HCT116 (cell line): ENCODE data around the gene FGGY. TPM values are rescaled to one million over a fixed set of nuclear protein-coding genes. Genes with fewer than 3 reads are reported as not detected.

Experiments used
- ATAC-seq: fragments of 200-7000 bp; cut with Tn5 transposase; 2 replicates; pipeline ENCODE4 v1.9.1; 2020; ENCODE audit warnings: mild to moderate bottlenecking, moderate library complexity
- BruUV-seq: library from RNA; stranded (reverse); fragments of 400-500 nt; replicated peaks from 2 replicates; lab custom pipeline; 2021; lab: Mats Ljungman, UMichigan
- CTCF ChIA-PET: fragments of 300-600 bp; sonication (Branson Sonifier 250); formaldehyde crosslinking; loops from one replicate; lab custom pipeline; 2021; ENCODE audit warnings: antibody characterized with exemption; lab: Charles Lee
- POLR2A ChIA-PET: fragments of 300-600, 350-600 bp; sonication (Branson Sonifier 250); formaldehyde crosslinking; loops from one replicate; lab custom pipeline; 2021; ENCODE audit warnings: antibody characterized with exemption; lab: Charles Lee
- RAD21 ChIA-PET, 2 experiments: fragments of 300-600 bp; sonication (Branson Sonifier 250); formaldehyde crosslinking; loops; one replicate each; lab custom pipeline; 2023; ENCODE audit warnings: low total read pairs in 2 of 2; ENCODE audit not compliant: uncharacterized antibody in 2 of 2, unreplicated experiment in 2 of 2, low non-redundant PET in 1 of 2; lab: Charles Lee
- DNase-seq: peaks from one replicate; pipeline ENCODE4 v3.0.0-alpha.2; 2010; ENCODE audit warnings: low read depth, low spot score
- H2AFZ ChIP-seq: fragments of 200-600 bp; shearing (Covaris generic), sonication (generic); 2 replicates; pipeline ENCODE4 v1.6.1; 2017; ENCODE audit warnings: low read depth, mixed run types, mixed read lengths, antibody characterized with exemption, low read length; ENCODE audit not compliant: poor library complexity, severe bottlenecking
- H3K27ac ChIP-seq: 2 replicates; pipeline ENCODE4 v1.5.1; 2012; ENCODE audit warnings: low read depth, low read length
- H3K27me3 ChIP-seq: fragments of 200-600 bp; sonication (generic); 2 replicates; pipeline ENCODE4 v1.6.1; 2016; ENCODE audit warnings: mixed run types, low read length, mixed read lengths; ENCODE audit not compliant: insufficient read depth
- H3K36me3 ChIP-seq, 2 experiments: fragments of 200-500 bp in 1 of 2; fragments of 200-600 bp in 1 of 2; sonication (Bioruptor generic) in 1 of 2; sonication (generic) in 1 of 2; 2 replicates each; pipeline versions ENCODE4 v1.5.1 to v1.6.1; 2014 to 2016; ENCODE audit warnings: low read length in 2 of 2, inconsistent platforms in 1 of 2, mixed read lengths in 1 of 2, mixed run types in 1 of 2; ENCODE audit not compliant: insufficient read depth in 2 of 2, control insufficient read depth in 1 of 2
- H3K4me1 ChIP-seq, 2 experiments: fragments of 200-600 bp in 1 of 2; sonication (generic) in 1 of 2; 2 replicates each; pipeline versions ENCODE4 v1.5.1 to v1.6.1; 2012 to 2017; ENCODE audit warnings: low read length in 2 of 2, inconsistent platforms in 1 of 2, mild to moderate bottlenecking in 1 of 2, mixed read lengths in 1 of 2, mixed run types in 1 of 2, moderate library complexity in 1 of 2; ENCODE audit not compliant: insufficient read depth in 2 of 2, control insufficient read depth in 1 of 2
- H3K4me2 ChIP-seq: fragments of 200-600 bp; sonication (generic); 2 replicates; pipeline ENCODE4 v1.6.1; 2017; ENCODE audit warnings: mixed run types, low read length, mixed read lengths
- H3K4me3 ChIP-seq, 2 experiments: fragments of 200-600 bp in 1 of 2; sonication (generic) in 1 of 2; replicated peaks in 1 of 2; 2 replicates each; pipeline ENCODE4 v1.5.1; 2011 to 2016; ENCODE audit warnings: low read length in 2 of 2, control low read depth in 1 of 2, low read depth in 1 of 2, mild to moderate bottlenecking in 1 of 2, mixed read lengths in 1 of 2, mixed run types in 1 of 2
- H3K79me2 ChIP-seq: fragments of 200-600 bp; sonication (generic); 2 replicates; pipeline ENCODE4 v1.6.1; 2017; ENCODE audit warnings: mild to moderate bottlenecking, mixed run types, low read length, moderate library complexity, mixed read lengths; ENCODE audit not compliant: insufficient read depth
- H3K9ac ChIP-seq: fragments of 200-600 bp; sonication (generic); 2 replicates; pipeline ENCODE4 v1.6.1; 2016; ENCODE audit warnings: low read length, mixed read lengths
- H3K9me2 ChIP-seq: fragments of 200-600 bp; sonication (generic), shearing (Covaris generic); 2 replicates; pipeline ENCODE4 v1.6.1; 2017; ENCODE audit warnings: mixed run types, mild to moderate bottlenecking, moderate library complexity; ENCODE audit not compliant: insufficient read depth
- H3K9me3 ChIP-seq, 2 experiments: fragments of 200-500 bp in 1 of 2; fragments of 200-600 bp in 1 of 2; sonication (Bioruptor generic) in 1 of 2; sonication (generic) in 1 of 2; 2 replicates each; pipeline ENCODE4 v1.6.1; 2014 to 2017; ENCODE audit warnings: low read length in 2 of 2, mixed read lengths in 2 of 2, inconsistent platforms in 1 of 2, low read depth in 1 of 2, mild to moderate bottlenecking in 1 of 2, mixed run types in 1 of 2, moderate library complexity in 1 of 2; ENCODE audit not compliant: control insufficient read depth in 1 of 2, insufficient read depth in 1 of 2
- H4K20me1 ChIP-seq: fragments of 200-600 bp; sonication (generic), shearing (Covaris generic); 2 replicates; pipeline ENCODE4 v1.6.1; 2017; ENCODE audit warnings: mixed run types, mild to moderate bottlenecking, moderate library complexity; ENCODE audit not compliant: insufficient read depth
- ATF3 ChIP-seq: IDR thresholded peaks from 2 replicates; pipeline ENCODE4 v1.6.1; 2012
- CBX3 ChIP-seq: IDR thresholded peaks from 2 replicates; pipeline ENCODE4 v1.6.1; 2012; ENCODE audit warnings: low read depth
- CEBPB ChIP-seq: IDR thresholded peaks from 2 replicates; pipeline ENCODE4 v1.6.1; 2012; ENCODE audit warnings: low read depth
- EGR1 ChIP-seq: IDR thresholded peaks from 2 replicates; pipeline ENCODE4 v1.6.1; 2012; ENCODE audit warnings: low read depth
- ELF1 ChIP-seq: IDR thresholded peaks from 2 replicates; pipeline ENCODE4 v1.6.1; 2012; ENCODE audit warnings: low read depth, borderline replicate concordance
- EZH2 ChIP-seq: fragments of 200-600 bp; sonication (generic); IDR thresholded peaks from 2 replicates; pipeline ENCODE4 v1.6.1; 2017; ENCODE audit warnings: antibody characterized with exemption, mixed run types
- EZH2phosphoT487 ChIP-seq: fragments of 200-600 bp; IDR thresholded peaks from 2 replicates; pipeline ENCODE4 v1.6.1; 2018; ENCODE audit warnings: antibody characterized with exemption, borderline replicate concordance
- JUND ChIP-seq: IDR thresholded peaks from 2 replicates; pipeline ENCODE4 v1.6.1; 2012
- POLR2AphosphoS5 ChIP-seq: IDR thresholded peaks from 2 replicates; pipeline ENCODE4 v1.6.1; 2011; ENCODE audit warnings: mild to moderate bottlenecking, low read depth, low read length, moderate library complexity
- RAD21 ChIP-seq: IDR thresholded peaks from 2 replicates; pipeline ENCODE4 v1.6.1; 2012; ENCODE audit warnings: low read depth, mild to moderate bottlenecking
- SIN3A ChIP-seq: IDR thresholded peaks from 2 replicates; pipeline ENCODE4 v1.6.1; 2012; ENCODE audit warnings: low read depth
- SRF ChIP-seq: IDR thresholded peaks from 2 replicates; pipeline ENCODE4 v1.6.1; 2012; ENCODE audit warnings: low read depth
- YY1 ChIP-seq: IDR thresholded peaks from 2 replicates; pipeline ENCODE4 v1.6.1; 2011; ENCODE audit warnings: low read length, low read depth, moderate library complexity, mild to moderate bottlenecking; ENCODE audit not compliant: insufficient replicate concordance; ENCODE audit errors: extremely low read depth
- intact Hi-C: fragments of 100-400 bp; cut with micrococcal nuclease; formaldehyde crosslinking; loops from 2 replicates; pipeline ENCODE4 v1.10.0; 2022
- total RNA-seq: library from RNA; stranded (reverse); gene quantifications from one replicate; pipeline ENCODE4 v1.2.1, GENCODE V29; 2021; ENCODE audit not compliant: unreplicated experiment
- TF ChIP-seq, protein P1 (sequence below), 3 experiments: fragments of 200-600 bp in 1 of 3; sonication (generic) in 1 of 3; IDR thresholded peaks in 2 of 3; conservative IDR thresholded peaks in 1 of 3; 2 replicates each; pipeline ENCODE4 v1.5.1; 2012 to 2017; ENCODE audit warnings: low read depth in 2 of 3, low read length in 2 of 3, antibody characterized with exemption in 1 of 3, borderline replicate concordance in 1 of 3, control low read depth in 1 of 3, mild to moderate bottlenecking in 1 of 3, mixed read lengths in 1 of 3, mixed run types in 1 of 3, moderate library complexity in 1 of 3; ENCODE audit not compliant: insufficient read depth in 1 of 3
- TF ChIP-seq, protein P2 (sequence below): IDR thresholded peaks from 2 replicates; pipeline ENCODE4 v1.6.1; 2012
- TF ChIP-seq, protein P3 (sequence below): IDR thresholded peaks from 2 replicates; pipeline ENCODE4 v1.6.1; 2011; ENCODE audit warnings: mild to moderate bottlenecking, low read length, moderate library complexity; ENCODE audit not compliant: insufficient replicate concordance; ENCODE audit errors: extremely low read depth
- TF ChIP-seq, protein P4 (sequence below): IDR thresholded peaks from 2 replicates; pipeline ENCODE4 v1.6.1; 2012; ENCODE audit warnings: low read depth

The FGGY gene
- total RNA-seq, 1 experiment from 2014 or later: 10.6 TPM

- intact Hi-C loops: no loop called here
- Histone ChIP-seq H4K20me1 (no peaks in the 10 kb centered on the region), H3K4me1 (no peaks in the 10 kb centered on the region), H3K27ac (no peak overlapping the region), H3K79me2 (no peaks in the 10 kb centered on the region), H3K9me2 (no peaks in the 10 kb centered on the region), H3K27me3 (no peaks in the 10 kb centered on the region), H3K4me2 (no peak overlapping the region), H2AFZ (no peak overlapping the region), H3K4me3 (no peak overlapping the region), H3K9me3 (no peaks in the 10 kb centered on the region), H3K36me3 (no peaks in the 10 kb centered on the region), H3K9ac (no peak overlapping the region)
- ATAC-seq (no peak), DNase-seq (no peak)
- no peak for TF ChIP-seq EZH2
- TF ChIP-seq EZH2phosphoT487: no peak
- TF ChIP-seq SIN3A: no peak
- no peak for TF ChIP-seq ATF3
- TF ChIP-seq, protein P1, sequence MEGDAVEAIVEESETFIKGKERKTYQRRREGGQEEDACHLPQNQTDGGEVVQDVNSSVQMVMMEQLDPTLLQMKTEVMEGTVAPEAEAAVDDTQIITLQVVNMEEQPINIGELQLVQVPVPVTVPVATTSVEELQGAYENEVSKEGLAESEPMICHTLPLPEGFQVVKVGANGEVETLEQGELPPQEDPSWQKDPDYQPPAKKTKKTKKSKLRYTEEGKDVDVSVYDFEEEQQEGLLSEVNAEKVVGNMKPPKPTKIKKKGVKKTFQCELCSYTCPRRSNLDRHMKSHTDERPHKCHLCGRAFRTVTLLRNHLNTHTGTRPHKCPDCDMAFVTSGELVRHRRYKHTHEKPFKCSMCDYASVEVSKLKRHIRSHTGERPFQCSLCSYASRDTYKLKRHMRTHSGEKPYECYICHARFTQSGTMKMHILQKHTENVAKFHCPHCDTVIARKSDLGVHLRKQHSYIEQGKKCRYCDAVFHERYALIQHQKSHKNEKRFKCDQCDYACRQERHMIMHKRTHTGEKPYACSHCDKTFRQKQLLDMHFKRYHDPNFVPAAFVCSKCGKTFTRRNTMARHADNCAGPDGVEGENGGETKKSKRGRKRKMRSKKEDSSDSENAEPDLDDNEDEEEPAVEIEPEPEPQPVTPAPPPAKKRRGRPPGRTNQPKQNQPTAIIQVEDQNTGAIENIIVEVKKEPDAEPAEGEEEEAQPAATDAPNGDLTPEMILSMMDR (IDR thresholded peaks at IDR 0.05 in 2 of 3, conservative IDR thresholded peaks at IDR 0.05 in 1 of 3; ENCODE audit: borderline replicate concordance in 1 of 3, insufficient read depth in 1 of 3, low read depth in 2 of 3, low read length in 2 of 3): no peak
- TF ChIP-seq, protein P2, sequence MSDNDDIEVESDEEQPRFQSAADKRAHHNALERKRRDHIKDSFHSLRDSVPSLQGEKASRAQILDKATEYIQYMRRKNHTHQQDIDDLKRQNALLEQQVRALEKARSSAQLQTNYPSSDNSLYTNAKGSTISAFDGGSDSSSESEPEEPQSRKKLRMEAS: no peak
- TF ChIP-seq RAD21: no peak
- TF ChIP-seq CBX3: no peak
- TF ChIP-seq SRF: no peak
- TF ChIP-seq EGR1: no peak
- no peak for TF ChIP-seq JUND
- no peak for TF ChIP-seq POLR2AphosphoS5
- TF ChIP-seq, protein P3, sequence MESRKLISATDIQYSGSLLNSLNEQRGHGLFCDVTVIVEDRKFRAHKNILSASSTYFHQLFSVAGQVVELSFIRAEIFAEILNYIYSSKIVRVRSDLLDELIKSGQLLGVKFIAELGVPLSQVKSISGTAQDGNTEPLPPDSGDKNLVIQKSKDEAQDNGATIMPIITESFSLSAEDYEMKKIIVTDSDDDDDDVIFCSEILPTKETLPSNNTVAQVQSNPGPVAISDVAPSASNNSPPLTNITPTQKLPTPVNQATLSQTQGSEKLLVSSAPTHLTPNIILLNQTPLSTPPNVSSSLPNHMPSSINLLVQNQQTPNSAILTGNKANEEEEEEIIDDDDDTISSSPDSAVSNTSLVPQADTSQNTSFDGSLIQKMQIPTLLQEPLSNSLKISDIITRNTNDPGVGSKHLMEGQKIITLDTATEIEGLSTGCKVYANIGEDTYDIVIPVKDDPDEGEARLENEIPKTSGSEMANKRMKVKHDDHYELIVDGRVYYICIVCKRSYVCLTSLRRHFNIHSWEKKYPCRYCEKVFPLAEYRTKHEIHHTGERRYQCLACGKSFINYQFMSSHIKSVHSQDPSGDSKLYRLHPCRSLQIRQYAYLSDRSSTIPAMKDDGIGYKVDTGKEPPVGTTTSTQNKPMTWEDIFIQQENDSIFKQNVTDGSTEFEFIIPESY: no peak
- TF ChIP-seq, protein P4, sequence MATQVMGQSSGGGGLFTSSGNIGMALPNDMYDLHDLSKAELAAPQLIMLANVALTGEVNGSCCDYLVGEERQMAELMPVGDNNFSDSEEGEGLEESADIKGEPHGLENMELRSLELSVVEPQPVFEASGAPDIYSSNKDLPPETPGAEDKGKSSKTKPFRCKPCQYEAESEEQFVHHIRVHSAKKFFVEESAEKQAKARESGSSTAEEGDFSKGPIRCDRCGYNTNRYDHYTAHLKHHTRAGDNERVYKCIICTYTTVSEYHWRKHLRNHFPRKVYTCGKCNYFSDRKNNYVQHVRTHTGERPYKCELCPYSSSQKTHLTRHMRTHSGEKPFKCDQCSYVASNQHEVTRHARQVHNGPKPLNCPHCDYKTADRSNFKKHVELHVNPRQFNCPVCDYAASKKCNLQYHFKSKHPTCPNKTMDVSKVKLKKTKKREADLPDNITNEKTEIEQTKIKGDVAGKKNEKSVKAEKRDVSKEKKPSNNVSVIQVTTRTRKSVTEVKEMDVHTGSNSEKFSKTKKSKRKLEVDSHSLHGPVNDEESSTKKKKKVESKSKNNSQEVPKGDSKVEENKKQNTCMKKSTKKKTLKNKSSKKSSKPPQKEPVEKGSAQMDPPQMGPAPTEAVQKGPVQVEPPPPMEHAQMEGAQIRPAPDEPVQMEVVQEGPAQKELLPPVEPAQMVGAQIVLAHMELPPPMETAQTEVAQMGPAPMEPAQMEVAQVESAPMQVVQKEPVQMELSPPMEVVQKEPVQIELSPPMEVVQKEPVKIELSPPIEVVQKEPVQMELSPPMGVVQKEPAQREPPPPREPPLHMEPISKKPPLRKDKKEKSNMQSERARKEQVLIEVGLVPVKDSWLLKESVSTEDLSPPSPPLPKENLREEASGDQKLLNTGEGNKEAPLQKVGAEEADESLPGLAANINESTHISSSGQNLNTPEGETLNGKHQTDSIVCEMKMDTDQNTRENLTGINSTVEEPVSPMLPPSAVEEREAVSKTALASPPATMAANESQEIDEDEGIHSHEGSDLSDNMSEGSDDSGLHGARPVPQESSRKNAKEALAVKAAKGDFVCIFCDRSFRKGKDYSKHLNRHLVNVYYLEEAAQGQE: no peak
- no peak for TF ChIP-seq ELF1
- TF ChIP-seq CEBPB: no peak
- TF ChIP-seq YY1: no peak
- ChIA-PET POLR2A (no interaction called here), RAD21 (no interaction called here), CTCF (no interaction called here)
- BruUV-seq: no TSS peak
Measured at GRCh38 chr1:59619557-59619956, 322.7 kb downstream of the FGGY start.
